GM19372 (cell line): ENCODE data around the gene EXOC4.
"Not testable (repeated sequence)": the region's sequence is repeated elsewhere in the genome, so short reads cannot be mapped to it uniquely, and the experiment has no call there.

Experiments used
- ATAC-seq: cut with Tn5 transposase; IDR thresholded peaks from one replicate; pipeline ENCODE4 v1.9.1; 2021; ENCODE audit warnings: mild to moderate bottlenecking, low read depth, moderate library complexity; ENCODE audit not compliant: unreplicated experiment

Gene EXOC4

DNA sequence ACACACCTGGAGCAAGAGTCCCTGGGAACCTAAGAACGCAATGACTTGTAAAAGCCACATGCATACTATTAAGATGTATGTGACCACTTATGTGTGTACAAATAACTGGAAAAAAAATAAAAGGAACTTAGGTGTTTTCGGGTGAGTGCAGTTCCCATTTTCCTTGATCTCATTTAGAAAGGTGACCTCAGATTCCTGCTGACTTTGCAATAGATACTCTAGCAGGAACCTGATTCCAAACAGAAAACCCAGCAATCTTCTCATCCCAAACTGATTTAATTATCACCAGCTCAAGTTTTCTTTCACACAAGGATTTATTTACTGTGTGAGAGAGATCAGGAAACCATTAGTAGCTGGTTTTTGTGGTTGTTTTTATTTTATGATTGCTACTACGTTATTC lies 817.8 kb downstream of the EXOC4 start:
- ATAC-seq, result no peak

DNA sequence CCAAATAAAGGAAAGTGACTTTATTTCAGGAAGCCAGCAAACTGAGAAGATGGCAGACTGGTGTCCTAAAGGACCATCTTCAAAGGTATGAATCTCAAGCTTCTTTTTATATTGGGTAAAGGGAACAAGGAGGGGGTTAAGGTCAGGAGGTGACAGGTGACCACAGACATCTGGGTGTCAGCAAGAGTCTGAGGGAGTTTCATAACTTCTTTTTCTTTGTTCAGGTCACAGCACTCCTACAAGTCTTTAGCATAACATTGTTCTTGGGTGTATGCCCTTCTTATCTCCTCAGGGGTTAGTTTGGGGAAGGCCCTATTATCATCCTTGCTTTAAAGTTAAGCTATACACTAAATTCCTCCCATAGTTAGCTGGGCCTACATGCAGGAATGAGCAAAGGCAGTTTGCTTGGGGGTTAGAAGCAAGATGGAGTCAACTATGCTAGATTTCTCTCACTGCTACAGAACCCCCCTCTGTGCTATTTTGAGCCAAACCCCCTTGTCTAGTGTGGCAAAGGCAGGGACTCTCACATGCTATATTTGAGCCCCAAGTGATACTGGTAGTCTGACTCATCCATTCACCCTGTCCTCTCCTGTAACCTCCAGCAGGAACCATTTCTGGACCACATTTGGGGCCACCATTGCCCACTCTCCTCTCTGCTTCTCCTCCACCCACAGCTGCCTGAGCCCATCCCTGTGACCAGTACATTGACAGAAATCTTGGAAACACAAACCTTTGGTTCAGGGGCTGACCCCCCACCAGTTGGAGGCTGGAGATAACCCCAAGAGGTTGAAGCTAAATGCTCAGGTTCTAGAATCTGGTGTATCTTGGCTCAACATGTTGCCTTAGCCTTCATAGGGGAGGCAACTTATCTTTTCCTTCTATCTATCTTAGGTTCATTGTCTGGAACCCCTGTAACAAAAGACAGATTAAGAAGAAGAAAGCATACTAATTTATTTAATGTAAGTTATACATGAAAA lies 818.8 kb downstream of the EXOC4 start:
- ATAC-seq, result peak; percentile 73

DNA sequence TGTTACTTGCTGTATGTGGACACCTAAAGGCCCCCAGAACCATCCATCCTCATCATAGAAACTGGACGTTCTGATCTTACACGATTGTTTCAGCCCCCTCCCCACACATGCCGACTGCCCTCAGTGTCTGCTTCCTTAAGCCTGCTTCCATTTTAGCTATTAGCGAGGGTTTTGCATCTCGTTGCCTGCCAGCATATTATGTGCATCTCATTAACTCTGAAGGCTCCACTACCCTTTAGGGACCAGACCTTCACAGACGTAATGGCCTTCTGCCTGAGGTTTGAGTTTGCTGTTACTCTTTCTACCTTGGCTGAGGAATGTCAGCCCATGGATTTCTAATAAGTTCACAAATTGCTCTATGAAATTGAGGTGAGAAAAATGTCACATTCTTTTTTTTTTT lies 820.4 kb downstream of the EXOC4 start:
- no peak for ATAC-seq

DNA sequence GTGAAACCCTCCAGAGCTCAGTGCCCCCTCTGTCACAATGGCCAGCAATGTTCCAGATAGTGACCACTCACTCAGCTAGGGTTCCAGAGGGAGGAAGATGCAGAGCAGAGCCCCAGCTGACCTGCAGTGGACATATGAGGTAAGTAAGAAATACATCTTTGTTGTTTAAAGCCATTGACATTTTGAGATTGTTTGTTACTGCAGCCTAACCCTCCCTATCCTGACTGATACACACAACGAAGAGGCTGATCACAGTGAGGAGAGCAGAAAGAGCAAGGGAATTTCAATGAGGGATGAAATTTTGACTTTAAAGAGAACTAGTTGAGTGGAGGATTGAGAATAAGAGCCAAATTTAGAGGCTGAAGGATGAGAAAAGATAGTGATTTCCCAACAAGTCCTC lies 822.9 kb downstream of the EXOC4 start:
- no peak for ATAC-seq

DNA sequence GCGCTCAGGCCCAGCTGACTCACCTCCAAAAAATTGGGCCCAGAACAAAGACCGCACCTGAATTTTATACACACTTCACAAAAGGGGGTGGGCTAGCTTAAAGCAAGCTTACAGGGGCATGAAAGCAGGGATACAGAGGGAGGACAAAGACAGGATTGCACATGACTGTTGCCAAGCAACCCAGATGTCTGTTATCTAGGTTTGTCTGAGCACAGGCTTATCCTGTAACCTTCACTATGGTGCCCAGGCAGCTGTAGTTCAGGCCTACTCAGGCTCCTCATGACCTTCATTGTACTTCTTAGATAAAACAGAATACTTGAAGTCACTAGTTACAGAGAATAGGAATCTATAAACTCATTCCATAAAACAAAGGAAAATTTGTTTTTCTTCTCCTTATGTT lies 824.7 kb downstream of the EXOC4 start:
- not testable (repeated sequence) for ATAC-seq

DNA sequence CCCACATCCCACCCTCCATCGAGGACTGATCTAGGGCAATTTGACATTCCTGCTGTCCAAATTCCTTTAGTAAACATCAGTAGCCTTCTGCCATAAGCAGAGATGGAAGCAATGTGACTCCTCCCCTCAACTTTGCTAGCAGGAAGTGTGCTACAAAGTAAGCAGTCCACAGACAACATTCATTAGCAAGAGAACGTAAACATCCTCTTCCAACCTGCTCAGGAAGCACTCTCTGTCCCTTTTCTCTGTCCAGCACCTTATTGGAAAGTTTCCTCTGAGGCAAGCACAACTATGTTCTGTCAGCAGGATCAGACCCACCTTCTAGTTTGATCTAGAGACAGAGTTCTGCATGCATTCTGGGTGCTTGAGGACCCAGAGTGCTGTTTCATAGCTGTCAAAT lies 826.1 kb downstream of the EXOC4 start:
- no peak for ATAC-seq

DNA sequence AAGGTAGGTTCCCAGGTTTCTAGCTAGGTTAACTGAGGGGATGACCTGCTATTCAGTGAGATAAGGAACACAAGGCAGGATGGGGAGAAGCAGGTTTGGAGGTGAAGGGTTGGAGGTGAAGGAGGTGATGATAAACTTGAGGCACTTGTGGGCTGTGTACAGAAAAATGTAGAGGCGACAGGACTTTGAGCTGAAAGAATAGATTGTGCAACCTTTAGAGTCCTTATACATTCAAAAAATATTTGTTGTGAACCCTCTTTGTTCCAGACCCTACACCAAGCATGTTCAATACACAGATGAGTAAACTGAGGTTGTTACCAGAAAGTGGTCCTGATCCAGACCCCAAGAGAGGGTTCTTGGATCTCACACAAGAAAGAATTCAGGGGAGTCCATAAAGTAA lies 828.8 kb downstream of the EXOC4 start:
- no peak for ATAC-seq

DNA sequence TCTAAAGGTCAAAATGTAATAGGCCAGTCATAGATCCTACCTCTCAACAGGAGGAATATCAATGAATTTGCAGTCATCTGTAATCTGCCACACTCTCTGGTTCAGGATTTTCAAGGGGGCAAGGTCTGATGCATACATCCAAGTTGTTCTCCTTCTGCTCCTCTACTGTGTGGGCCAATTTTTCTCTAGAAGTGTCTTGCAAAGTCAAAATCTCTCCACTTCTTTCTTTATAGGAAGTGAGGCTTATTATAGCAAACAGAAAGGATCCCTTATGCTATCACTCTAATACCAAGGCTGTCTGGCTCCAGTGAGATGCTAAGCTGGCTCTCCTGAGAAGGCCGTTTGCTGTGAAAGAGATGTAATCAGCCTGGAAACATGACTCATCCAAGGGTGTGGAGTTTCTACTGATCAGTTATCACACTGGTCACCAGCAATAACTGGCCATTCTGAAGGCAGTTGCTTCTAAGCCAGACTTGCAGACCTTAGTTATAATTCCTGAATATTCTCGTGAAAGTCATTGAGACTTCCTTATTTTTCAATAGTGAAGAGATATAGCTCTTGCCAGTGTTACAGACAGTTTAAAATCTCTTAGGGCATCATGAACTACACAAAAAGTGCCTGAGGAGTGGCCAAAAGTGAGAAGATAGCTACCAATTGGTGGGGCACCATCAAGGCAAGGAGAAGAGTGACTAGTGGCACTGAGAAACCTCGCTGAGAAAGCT lies 831.0 kb downstream of the EXOC4 start:
- ATAC-seq, result no peak

DNA sequence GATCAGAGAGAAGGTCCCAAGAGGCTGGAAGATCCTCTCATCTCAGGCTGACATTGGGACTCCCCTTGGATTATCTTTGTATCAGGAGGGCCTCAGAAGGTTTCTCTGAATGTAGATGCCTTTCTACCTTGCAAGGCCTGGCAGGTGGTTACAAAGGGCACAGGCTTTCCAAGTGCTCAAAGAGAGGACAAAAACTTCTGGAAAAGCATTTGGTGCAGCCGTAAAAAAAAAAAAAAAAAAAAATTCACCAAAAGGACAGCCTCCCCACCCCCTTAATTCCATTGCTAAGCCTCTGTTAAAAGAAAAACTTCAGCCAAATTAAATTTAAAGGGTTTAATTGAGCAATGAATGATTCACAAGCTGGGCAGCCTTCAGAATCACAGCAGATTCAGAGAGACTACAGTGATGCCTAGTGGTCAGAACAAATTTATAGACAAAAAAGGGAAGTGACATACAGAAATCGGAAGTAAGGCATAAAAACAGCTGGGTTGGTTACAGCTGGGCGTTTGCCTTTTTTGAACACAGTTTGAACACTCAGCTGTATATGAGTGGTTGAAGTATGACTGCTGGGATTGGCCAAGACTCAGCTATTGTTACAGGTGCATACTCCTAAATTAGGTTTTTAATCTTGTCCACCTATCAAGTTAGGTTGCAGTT lies 831.7 kb downstream of the EXOC4 start:
- ATAC-seq, result peak; percentile 62

DNA sequence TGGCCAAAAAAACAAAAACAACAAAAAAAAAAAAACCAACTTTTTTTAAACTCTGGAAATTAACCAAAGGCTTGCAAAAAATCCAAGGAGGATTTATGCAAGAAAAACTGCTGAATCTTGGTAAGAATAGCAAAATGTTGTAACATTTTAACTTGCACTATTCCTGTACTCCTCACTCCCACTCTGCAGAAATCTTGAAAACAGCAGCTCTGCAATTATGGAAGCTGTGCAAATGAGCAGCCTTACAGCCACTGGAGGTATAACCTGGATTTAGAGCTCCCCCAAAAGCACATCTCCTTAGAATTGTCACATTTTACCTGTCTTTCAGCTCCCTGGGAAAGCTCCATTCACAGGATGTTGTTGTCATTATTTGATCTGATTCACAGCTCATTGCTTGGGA lies 832.4 kb downstream of the EXOC4 start:
- ATAC-seq, result no peak

DNA sequence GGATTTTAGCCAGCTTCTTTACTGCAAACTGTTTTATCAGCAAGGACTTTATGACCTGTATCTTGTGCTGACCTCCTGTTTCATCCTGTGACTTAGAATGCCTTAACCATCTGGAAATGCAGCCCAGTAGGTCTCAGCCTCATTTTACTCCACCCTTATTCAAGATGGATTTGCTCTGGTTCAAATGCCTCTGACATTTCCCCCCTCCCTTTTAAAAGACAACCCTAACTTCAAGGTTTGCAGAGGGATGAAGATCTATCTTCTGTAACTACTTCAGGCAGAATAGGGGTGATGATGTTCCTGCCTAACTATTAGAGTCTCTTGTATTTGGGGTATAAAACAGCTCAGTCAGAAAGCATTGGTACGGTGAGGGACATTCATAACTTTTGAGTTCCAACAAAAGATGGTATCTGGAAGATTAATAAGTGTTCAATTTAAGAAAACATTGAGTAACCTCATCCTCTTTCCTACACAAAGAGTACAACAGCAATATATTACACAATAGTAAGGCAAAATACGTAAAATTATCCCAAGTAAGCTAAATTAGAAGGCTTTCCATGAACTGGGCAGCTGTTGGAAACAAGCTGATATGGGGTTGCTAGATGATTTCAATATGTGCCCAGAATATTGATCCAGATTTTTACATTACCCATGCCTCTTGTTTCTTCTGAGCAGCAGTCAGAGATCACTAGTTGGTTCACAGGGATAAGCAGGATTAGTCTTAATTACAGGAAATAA lies 834.3 kb downstream of the EXOC4 start:
- no peak for ATAC-seq

DNA sequence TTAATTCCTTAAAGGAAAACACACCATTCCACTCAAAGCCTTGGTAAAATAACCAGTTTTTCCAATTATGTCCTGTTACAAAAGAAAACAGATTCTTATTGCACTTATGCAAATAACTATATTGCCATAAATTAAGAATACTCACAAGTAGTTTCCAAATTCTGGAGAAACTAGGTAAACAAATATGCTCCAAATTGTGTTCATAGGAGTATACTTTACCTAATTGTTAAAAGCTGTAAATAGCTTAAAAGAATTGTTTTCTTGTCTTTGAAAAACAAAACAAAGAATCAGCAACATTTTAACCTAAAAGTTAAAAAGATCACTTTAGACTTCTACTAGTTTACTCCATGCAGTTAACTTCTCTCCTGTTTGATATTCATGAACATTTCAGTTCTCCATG lies 835.3 kb downstream of the EXOC4 start:
- ATAC-seq, result no peak

DNA sequence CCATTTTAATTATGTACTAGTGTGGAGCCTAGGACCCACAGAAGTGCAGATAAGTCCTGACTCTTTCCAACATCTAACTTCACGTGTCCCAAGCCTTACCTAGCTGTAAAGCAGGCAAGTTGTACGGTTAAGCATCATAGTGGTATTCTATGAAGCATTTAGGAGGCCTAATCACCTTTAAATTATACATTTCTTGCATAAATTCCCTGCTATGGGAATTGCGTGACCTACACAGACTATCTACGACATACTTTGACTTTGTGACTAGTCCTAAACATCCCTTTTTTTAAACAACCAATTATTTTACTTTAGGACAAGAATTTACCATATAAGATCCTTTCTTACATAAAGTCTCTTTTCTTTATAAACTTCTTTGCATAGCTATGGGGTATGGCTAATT lies 836.6 kb downstream of the EXOC4 start:
- no peak for ATAC-seq

DNA sequence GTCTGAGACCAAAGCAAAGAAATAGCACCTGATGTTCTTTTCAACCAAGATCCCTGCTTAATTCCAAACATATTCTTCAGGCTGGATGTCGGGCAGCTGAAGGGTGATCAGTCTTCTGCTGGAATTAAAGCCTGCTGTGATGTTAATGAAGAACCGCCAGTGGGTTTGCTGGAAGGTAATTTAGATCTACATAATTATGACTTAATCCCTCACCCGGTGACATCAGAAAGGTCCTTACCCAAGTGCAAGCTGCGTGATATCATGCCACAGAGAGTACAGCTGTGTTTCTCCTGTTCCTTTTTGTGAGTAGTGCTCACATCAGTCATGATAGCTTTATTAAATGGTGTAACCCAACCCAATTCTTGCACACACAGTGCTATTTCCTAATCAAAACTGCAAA lies 845.2 kb downstream of the EXOC4 start:
- ATAC-seq, result no peak

DNA sequence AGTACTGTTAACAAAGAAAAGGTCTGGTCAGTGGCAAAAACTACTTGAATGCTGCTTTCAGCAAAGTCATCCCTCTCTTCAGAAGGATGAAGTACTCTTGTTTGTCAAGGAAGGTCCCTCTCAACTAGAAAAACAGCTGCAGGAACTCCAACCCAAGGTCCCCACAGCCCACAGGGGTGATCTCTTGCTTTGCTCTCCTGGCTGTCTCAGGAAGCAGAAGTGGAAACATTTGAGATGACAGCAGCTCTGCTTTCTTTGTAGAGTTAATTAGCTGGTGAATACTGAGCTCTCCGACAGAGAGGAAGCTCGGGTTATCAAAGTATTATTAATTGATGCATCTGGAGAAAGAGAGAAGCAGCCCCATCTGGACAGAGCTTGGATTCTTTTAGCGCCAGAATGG lies 848.8 kb downstream of the EXOC4 start:
- ATAC-seq, result no peak

DNA sequence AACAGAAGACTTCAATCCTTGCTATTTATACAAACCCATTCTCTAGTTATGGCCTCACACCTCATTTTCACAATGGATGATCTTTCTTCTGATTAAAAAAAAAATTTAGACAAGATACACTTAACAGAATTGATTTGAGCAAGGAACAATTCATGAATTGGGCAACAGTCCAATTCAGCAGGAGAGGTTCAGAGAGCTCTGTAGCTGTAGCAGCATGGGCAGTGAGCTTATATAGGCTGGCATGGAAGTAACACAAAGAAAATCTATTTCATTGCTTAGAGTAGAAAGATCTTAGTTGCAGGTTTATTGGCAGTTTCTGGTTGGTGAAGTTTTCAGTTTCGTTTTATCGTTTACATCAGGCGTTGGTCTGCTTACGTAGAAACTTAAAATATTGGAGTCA lies 851.3 kb downstream of the EXOC4 start:
- no peak for ATAC-seq

DNA sequence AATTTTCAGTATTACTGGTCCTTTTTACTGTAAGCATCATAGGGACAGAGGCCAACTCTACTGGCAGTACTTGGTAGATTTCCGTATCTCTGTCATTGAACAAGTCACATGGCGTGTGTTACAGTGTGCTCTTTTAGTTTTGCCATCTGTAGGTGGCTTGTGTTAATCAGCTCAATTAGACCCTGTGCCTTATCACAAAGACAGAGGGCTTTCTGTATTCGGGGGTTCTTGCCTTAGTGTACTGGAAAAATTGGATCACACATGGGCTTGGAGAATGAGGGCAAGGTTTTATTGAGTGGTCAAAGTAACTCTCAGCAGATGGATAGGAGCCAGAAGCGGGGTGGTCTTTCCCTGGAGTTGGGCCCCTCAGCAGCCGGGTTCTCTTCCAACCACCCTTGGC lies 853.0 kb downstream of the EXOC4 start:
- no peak for ATAC-seq

DNA sequence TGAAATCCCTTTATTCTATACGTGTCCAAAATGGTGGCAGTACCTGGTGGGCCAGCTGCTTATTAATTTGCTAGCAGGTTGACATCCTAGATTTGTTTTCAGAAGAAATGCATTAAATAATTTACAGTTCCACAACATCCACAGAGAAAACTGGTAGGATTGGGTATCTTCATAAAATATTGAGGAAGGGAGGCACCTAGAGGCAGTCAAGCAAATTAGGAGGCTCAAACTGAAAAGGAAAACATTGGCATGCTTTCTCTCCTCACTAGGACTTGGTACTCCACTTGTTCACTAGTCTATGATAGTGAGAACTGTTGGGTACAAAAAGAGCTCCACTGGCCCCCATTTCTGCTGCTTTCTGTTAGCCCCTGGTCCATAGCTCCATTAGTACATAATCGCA lies 855.9 kb downstream of the EXOC4 start:
- ATAC-seq, result no peak

DNA sequence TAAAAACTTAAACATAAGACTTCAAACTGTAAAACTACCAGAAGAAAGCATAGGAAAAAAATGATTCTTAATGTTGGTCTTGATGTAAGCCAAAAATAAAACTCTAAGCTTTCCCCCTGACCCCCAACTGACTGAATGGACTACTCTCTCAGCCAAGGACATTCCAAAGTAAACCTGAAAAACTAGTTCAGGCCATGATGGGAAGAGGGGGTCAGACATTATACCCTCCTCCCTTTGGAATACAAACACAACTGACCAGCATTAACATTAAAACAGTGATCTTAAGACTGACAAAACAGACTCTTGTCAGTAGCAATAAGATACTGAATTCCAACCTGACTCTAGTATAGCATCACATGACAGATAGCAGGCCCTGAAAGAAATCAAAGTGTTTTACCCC lies 860.8 kb downstream of the EXOC4 start:
- no peak for ATAC-seq

DNA sequence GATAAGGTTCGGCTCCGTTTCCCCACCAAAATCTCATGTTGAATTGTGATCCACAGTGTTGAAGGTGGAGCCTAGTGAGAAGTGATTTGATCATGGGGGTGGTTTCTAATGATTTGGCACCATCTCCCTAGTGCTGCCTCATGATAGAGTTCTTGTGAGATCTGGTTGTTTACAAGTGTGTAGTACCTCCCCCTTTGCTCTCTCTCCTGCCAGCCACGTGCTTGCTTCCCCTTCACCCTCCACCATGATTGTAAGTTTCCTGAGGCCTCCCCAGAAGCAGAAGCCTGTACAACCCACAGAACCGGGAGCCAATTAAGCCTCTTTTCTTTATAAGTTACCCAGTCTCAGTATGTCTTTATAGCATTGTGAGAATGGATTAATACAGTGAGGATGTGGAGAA lies 862.1 kb downstream of the EXOC4 start:
- no peak for ATAC-seq
